Stimulated activated naive B cell treated with anti-CD40 and anti-IgM and Interleukin-4, amounts not matched to agents 10 μg/mL and 1 μg/mL and 100 μg/mL, for 72 hours (primary cell): ENCODE results near the gene WDR5B.
"Not testable (repeated sequence)": the region's sequence is repeated elsewhere in the genome, so short reads cannot be mapped to it uniquely, and the experiment has no call there.

ENCODE experiments used
- ATAC-seq, 2 donors: fragments of 150-1000 bp; cut with Tn5 transposase; replicated peaks; 2 replicates each; pipeline ENCODE4 v1.10.0; 2021; ENCODE audit warnings: moderate library complexity in 1 of 2
- DNase-seq: peaks from one replicate; pipeline ENCODE4 v3.0.0; 2021
- H3K27ac Mint-ChIP-seq: one replicate; pipeline ENCODE4 v1.8.0; 2022; ENCODE audit warnings: mild to moderate bottlenecking, mixed read lengths
- H3K27me3 Mint-ChIP-seq, 2 donors: one replicate each; pipeline ENCODE4 v1.8.0; 2022; ENCODE audit warnings: mixed read lengths in 2 of 2
- H3K36me3 Mint-ChIP-seq, 2 donors: one replicate each; pipeline ENCODE4 v1.8.0; 2022; ENCODE audit warnings: mixed read lengths in 2 of 2, mild to moderate bottlenecking in 1 of 2
- H3K4me1 Mint-ChIP-seq, 2 donors: one replicate each; pipeline ENCODE4 v1.8.0; 2022; ENCODE audit warnings: mixed read lengths in 2 of 2, mild to moderate bottlenecking in 1 of 2
- H3K4me3 Mint-ChIP-seq, 2 donors: one replicate each; pipeline ENCODE4 v1.8.0; 2022; ENCODE audit warnings: mild to moderate bottlenecking in 2 of 2, mixed read lengths in 2 of 2, moderate library complexity in 1 of 2
- H3K9me3 Mint-ChIP-seq, 2 donors: one replicate each; pipeline ENCODE4 v1.8.0; 2022; ENCODE audit warnings: mixed read lengths in 2 of 2, mild to moderate bottlenecking in 1 of 2

The WDR5B gene

DNA sequence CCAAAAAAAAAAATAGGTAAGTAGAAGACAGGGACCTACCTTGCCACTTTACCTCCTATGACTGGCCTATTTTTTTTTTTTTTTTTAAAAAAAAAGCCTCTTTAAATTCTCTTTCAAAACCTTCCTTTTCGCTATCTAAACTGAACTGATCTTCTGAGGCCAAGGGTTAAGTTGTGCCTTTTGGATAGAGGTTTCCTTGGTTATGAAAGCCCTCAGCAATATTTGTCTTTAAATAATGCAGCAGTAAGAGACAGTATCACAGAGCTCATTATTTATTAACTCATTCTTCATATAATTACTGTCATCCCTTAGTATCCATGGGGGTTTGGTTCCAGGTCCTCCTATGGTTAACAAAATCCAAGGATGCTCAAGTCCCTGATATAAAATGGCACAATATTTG, 41.8 kb downstream of the WDR5B start:
- Mint-ChIP-seq H3K4me1 (peaks cover 4 to 12% of the 10 kb centered on the region in 2 donors), H3K9me3 (no peaks in the 10 kb centered on the region), H3K36me3 (peaks cover 27 to 43% of the 10 kb centered on the region in 2 donors), H3K27ac (no peak overlapping the region), H3K4me3 (no peak overlapping the region), H3K27me3 (no peaks in the 10 kb centered on the region)
- no peak for DNase-seq
- ATAC-seq, result no peak

DNA sequence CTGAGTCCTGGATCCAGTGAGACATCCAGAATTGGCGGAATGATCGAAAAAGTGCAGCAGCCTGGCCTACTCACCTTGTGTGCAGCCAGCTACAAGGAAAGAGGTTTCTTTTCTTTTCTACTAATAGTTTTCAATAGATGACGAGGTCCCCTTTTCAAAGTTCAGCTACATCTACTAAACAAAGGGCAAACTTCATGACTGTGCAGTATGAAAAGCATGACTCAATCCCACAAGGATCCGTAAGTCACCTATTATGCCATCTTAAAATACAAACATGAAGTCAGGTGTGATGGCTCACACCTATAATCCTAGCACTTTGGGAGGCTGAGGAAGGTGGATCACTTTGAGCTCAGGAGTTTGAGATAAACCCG, 49.5 kb downstream of the WDR5B start:
- DNase-seq (no peak), ATAC-seq (no peak)
- no peaks in the 10 kb centered on the region for H3K27me3 Mint-ChIP-seq
- H3K4me1 Mint-ChIP-seq, result peaks cover 0 to 6% of the 10 kb centered on the region in 2 donors
- no peak overlapping the region for H3K27ac Mint-ChIP-seq
- no peak overlapping the region for H3K4me3 Mint-ChIP-seq
- peaks cover 29 to 57% of the 10 kb centered on the region in 2 donors for H3K36me3 Mint-ChIP-seq
- H3K9me3 Mint-ChIP-seq, result no peaks in the 10 kb centered on the region

DNA sequence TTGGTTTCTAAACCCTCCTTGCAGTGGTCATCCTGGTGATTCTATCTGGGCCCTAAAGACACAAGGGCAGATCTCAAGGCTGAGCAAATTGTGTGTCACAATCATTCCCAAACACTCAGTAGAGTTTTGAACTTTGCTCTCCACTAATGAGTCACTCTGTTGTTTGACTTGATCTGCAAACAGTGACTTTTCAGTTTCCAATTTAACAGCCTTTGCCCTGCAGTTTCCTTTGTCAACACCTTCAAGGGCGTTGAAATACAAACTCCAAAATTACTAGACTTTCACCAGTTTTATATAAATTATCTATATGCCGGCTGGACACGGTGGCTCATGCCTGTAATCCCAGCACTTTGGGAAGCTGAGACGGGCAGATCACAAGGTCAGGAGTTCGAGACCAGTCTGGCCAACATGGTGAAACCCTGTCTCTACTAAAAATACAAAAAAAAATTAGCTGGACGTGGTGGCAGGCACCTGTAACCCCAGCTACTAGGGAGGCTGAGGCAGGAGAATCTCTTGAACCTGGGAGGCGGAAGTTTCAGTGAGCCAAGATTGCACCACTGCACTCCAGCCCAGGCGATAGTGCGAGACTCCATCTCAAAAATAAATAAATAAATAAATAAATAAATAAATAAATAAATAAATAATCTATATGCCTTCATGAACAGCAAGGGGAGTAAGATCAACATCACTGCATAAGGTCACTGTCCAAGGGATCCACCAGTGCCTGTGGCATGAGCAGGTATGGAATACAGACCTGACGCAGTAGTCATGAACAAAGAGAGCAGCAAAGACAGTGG, 50.1 kb downstream of the WDR5B start:
- H3K27ac Mint-ChIP-seq, DNase-seq, H3K9me3 Mint-ChIP-seq, H3K4me1 Mint-ChIP-seq, H3K4me3 Mint-ChIP-seq, H3K27me3 Mint-ChIP-seq, ATAC-seq: not testable (repeated sequence)
- peaks cover 26 to 53% of the 10 kb centered on the region in 2 donors for H3K36me3 Mint-ChIP-seq

DNA sequence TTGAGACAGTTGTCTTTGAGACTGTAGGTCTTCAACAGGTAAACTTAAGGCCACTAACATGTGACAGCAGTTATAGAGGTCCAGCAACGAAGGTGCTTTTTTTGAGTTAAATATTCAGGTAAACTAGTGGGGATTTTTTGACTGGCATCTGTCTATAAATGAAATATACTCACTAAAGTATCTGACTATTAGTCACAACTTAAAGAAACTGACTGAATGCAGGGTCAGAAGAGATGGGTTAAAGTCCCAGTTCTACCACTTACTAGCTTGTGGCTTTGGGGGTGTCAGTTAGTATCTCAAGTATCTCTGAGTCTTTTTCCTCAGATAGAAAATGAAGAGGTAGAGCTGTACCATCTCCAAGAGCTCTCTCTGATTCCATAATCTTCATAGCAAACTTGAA, 50.8 kb downstream of the WDR5B start:
- no peaks in the 10 kb centered on the region for H3K27me3 Mint-ChIP-seq
- peaks cover 28 to 57% of the 10 kb centered on the region in 2 donors for H3K36me3 Mint-ChIP-seq
- peaks cover 0 to 2% of the 10 kb centered on the region in 2 donors for H3K4me1 Mint-ChIP-seq
- ATAC-seq (no peak), DNase-seq (no peak)
- H3K9me3 Mint-ChIP-seq, result no peaks in the 10 kb centered on the region
- no peak overlapping the region for H3K27ac Mint-ChIP-seq
- H3K4me3 Mint-ChIP-seq, result no peak overlapping the region

DNA sequence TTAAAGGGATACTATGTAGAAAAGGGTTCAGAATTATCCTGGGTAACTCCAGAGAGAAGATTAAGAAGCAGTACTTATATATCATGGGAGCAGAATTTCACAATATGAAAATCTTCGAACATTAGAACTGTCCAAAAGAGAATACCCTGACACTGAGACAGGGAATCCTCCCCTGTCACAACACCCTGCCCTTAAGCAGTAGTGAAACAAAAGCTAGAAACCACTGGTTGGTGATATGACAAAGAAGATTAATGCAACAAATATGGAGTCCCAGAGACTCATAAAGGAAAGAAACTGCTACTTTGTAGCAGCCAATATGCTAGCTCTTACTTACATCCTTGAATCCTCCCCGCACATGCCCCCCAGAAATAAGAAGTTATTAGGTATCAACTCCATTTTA, 51.4 kb downstream of the WDR5B start:
- DNase-seq (no peak), ATAC-seq (no peak)
- Mint-ChIP-seq H3K27ac (no peak overlapping the region), H3K9me3 (no peaks in the 10 kb centered on the region), H3K4me1 (peaks cover 0 to 2% of the 10 kb centered on the region in 2 donors), H3K27me3 (no peaks in the 10 kb centered on the region), H3K4me3 (no peak overlapping the region), H3K36me3 (peaks cover 27 to 55% of the 10 kb centered on the region in 2 donors)
